GM19240 (cell line): Measurements from ENCODE around the gene TRPM4.
A peak's percentile ranks its signal among the peaks of the same experiment; 100 is the strongest.
"Not testable (repeated sequence)": the region's sequence is repeated elsewhere in the genome, so short reads cannot be mapped to it uniquely, and the experiment has no call there.

Experiments used
- DNase-seq: peaks from one replicate; pipeline ENCODE4 v3.0.0; 2011; ENCODE audit warnings: low spot score; ENCODE audit not compliant: insufficient read length

The TRPM4 gene

DNA sequence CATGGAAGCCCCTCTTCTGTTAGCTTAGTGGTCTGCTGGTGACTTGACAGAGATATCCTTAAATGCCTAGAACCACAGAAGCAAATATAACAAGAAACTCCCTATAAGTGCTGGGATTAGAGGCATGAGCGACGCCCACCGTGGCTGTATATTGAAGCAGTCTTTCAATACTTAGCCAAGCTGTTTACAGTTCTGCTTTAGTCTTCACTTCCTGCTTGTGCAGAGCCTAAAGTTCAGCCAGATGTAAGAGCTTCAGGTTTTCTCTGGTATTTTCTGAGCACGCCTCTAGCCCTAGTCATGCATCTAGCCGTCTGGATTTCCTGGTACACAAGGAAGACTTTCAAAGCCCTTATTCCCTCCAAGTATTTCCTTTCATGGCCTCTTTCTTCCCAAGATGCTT lies 28.5 kb downstream of the TRPM4 start:
- DNase-seq = no peak

DNA sequence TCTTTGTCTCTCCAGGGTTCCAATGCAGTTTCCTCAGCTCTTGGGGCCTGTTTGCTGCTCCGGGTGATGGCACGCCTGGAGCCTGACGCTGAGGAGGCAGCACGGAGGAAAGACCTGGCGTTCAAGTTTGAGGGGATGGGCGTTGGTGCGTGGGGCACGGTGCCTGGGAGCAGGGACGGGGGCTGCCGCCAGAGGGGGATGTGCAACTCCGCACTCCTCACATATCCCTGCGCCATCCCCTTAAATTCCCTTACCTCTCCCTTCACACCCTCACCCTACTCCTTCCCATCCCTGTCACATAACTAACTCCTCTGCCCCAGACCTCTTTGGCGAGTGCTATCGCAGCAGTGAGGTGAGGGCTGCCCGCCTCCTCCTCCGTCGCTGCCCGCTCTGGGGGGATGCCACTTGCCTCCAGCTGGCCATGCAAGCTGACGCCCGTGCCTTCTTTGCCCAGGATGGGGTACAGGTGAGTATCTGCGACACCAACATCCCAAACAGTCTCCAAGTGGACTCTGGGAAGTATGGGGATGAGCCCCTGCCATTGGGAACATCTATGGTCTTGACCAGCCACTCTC lies 31.1 kb downstream of the TRPM4 start:
- no peak for DNase-seq

DNA sequence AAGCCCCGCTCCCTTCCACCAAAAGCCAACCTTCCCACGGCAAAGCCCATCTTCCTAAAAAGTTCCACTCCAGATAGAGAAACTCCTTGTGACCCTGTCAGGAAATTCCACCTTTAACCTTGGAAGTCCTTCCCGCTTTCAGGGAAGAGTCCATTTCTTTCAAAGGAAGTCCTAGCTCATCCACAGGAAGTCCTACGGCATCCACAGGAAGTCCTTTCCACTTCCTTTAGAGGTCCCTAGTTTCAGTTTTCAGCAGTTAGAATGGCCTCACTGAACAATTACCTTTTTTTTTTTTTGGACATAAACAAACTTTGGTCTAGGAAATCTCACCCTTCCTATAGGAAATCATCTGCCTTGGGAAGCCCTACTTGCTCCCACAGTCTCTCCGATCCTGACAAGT lies 31.7 kb downstream of the TRPM4 start:
- no peak for DNase-seq

DNA sequence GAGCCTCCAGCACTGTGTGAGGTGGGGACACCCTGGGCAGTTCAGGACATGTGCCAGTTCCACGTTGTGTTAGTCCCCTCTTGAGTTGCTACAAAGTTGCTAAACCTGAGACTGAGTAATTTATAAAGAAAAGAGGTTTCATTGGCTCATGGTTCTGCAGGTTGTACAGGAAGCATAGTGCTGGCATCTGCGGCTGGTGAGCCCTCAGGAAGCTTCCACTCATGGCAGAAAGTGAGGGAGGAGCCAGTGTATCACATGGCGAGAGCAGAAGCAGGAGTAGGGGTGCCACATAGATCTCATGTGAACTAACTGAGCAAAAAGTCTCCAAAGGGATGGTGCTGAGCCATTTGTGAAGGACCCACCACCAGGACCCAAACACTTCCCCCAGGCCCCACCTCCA lies 33.2 kb downstream of the TRPM4 start:
- DNase-seq = no peak

DNA sequence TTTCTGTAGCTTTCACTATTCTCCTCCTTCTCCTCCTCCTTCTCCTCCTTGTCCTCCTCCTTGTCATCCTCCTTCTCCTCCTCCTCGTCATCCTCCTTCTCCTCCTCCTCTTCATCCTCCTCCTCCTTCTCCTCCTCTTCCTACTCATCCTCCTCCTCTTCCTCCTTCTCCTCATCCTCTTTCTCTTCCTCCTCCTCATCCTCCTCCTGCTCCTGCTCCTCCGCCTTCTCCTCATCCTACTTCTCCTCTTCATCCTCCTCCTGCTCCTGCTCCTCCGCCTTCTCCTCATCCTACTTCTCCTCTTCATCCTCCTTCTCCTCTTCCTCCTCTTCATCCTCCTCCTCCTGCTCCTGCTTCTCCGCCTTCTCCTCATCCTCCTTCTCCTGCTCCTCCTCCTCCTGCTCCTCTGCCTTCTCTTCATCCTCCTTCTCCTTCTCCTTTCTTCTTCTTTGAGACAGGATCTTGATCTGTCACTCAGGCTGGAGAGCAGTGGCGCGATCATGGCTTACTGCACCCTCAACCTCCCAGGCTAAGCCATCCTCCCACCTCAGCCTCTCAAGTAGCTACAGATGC lies 36.3 kb downstream of the TRPM4 start:
- DNase-seq = no peak

DNA sequence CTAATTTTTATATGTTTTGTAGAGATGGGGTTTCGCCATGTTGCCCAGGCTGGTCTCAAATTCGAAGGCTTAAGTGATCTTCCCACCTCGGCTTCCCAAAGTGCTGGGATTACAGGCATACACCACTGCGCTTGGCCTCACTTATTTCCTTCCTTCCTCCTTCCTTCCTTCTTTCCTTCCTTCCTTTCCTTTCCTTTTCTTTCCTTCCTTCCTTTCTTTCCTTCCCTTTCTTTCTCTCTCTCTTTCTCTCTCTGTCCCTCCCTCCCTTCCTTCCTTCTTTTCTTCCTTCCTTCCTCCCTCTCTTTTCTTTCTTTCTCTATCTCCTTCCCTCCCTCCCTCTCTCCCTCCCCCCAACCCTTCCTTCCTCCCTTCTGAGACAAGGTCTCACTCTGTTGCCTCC lies 36.8 kb downstream of the TRPM4 start:
- no peak for DNase-seq

DNA sequence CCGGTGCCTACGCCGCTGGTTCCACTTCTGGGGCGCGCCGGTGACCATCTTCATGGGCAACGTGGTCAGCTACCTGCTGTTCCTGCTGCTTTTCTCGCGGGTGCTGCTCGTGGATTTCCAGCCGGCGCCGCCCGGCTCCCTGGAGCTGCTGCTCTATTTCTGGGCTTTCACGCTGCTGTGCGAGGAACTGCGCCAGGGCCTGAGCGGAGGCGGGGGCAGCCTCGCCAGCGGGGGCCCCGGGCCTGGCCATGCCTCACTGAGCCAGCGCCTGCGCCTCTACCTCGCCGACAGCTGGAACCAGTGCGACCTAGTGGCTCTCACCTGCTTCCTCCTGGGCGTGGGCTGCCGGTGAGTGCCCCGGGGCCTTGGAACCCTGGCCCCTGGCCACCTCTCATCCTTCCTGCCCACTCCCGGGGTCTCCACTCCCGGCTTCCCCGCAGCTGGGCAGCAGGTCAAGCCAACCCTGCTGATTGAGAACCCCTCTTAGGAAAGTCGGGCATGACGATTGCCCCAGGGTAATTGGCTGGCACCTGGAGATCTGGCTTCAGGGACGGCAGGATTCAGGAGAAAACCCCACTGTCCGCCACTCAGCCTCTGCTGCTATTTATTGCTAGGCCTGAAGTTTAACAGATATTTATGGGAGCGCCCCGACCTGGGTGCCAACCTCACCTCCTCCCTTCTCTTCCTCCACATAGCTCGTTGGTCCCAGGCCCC lies 39.1 kb downstream of the TRPM4 start:
- no peak for DNase-seq

DNA sequence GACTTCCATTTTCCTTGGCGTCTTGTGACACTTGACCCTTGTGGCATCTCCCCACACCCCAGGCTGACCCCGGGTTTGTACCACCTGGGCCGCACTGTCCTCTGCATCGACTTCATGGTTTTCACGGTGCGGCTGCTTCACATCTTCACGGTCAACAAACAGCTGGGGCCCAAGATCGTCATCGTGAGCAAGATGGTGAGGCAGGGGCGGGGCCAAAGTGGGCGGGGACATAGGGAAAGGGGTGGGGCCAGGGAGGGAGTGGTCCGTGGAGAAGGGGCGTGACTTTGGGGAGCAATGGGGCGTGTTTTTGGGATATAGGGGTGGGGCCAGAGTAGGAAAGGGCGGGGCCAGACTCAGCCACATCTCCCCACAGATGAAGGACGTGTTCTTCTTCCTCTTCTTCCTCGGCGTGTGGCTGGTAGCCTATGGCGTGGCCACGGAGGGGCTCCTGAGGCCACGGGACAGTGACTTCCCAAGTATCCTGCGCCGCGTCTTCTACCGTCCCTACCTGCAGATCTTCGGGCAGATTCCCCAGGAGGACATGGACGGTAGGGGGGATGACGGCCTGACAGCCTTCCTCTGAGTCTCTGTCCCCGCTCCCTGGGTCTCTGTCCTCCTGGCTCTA lies 42.8 kb downstream of the TRPM4 start:
- no peak for DNase-seq

DNA sequence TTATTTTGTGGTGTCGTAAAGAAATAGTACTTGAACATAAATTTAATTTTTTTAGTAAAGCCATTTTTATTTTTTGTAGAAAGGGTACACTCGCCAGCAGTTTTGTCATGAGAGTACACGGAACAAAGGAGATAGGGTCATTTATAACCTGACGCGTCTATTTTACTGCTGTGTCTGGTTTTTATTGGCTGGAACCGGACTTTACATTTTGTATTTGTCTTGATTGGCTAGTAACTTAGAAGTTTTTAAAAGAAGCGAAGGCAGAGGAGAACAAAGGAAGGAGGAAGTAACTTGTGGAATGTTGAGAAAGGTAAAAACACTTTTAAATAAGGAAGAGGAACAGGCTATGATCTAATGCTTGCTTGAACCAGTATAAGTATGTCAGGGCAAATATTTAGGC lies 43.5 kb downstream of the TRPM4 start:
- no peak for DNase-seq

DNA sequence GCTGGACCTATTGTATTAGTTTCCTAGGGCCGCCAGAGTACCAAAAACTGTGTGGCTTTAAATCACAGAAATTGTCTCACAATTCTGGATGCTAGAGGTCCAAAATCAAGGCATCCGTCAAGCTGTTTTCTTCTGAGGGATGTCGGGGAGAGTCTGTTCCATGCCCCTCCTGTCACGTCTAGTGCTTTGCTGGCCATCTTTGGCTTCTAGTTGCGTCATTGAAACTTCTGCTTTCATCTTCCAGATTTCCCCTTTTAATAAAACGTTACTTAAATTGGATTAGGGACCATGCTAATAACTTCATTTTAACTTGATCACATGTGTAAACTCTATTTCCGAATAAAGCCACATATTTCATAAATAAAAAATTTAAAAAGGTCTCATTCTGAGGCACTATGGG lies 47.5 kb downstream of the TRPM4 start:
- no peak for DNase-seq

DNA sequence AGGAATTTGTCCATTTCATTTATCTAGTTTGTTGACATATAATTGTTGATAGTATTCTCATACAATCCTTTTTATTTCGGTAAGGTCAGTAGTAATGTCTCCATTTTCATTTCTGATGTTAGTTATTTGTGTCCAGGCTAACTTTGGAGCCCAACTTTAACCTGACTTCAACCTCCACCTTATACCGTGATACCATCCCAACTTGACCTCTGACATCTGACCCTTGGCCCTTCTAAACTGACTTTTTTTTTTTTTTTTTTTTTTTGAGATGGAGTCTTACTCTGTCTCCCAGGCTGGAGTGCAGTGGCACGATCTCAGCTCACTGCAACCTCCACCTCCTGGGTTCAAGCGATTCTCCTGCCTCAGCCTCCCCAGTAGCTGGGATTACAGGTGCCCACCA lies 51.9 kb downstream of the TRPM4 start:
- DNase-seq = not testable (repeated sequence)

DNA sequence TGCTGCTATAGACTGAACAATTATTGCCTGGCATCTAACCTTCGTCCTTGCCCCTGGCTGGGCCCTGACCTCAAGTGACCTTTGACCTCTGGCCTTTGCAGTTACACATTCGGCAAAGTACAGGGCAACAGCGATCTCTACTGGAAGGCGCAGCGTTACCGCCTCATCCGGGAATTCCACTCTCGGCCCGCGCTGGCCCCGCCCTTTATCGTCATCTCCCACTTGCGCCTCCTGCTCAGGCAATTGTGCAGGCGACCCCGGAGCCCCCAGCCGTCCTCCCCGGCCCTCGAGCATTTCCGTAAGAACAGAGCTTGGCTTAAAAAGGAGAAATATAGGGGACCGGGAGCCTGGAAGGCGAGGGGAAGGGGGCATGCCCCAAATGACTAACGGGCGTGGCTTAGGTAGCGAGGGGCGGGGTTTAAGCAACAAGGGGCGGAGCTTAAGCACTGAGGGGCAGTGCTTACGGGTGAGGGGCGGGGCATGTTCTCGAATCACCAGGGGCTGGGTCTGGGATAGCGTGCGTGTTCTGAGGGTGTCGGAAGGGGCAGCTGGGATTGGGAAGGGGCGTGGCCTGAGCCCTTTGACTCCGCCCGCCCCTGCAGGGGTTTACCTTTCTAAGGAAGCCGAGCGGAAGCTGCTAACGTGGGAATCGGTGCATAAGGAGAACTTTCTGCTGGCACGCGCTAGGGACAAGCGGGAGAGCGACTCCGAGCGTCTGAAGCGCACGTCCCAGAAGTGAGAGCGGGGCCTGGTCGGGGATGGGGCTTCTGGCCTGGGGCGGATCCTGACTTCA lies 52.7 kb downstream of the TRPM4 start:
- DNase-seq = no peak

DNA sequence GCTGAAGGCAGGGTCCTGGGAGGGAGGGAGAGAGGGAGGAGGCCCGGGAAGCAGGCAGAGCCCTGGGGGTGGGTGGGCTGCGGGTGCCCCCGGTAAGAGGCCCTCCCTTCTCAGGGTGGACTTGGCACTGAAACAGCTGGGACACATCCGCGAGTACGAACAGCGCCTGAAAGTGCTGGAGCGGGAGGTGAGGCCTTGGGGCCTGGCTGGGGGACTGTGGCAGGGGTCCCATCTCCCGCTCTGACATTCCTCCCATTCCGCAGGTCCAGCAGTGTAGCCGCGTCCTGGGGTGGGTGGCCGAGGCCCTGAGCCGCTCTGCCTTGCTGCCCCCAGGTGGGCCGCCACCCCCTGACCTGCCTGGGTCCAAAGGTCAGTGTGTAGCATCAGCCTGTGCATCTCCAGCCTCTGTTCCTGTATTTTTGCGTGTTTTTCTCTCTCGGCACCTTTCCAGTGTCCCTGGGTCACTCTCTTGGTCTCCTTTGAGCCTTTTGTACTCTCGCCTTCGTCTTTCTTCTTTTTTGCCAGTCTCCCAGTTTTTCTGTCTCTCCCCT lies 53.4 kb downstream of the TRPM4 start:
- DNase-seq = no peak

DNA sequence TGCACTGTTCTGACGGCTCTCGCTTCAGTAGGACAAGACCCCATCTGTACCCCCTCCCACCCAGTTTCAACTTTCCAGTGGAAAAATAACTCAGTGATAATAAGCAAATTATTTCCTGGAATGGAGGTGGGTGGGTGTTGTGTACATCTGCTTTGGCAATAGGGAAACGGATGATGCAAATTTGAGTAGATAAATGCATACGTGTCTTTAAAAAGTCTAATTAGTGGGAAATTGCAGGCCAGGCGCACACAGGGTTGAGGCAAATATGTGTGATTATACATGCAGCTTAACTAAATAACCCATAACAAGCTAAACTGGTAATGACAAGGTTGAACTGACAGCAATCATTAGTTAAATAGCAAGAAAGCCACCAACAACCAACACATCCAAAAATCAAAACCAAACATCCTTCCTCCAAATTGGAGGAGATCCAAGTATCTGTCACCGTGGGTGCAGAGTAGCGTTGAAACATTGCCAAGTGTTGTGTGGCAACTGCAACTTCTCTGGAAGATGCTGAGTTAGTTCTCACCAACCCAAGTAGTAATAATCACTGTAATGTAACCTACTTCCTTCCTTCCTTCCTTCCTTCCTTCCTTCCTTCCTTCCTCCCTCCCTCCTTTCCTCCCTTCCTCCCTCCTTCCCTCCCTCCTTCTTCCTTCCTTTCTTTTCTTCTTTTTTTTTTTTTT lies 54.6 kb downstream of the TRPM4 start:
- DNase-seq = no peak

DNA sequence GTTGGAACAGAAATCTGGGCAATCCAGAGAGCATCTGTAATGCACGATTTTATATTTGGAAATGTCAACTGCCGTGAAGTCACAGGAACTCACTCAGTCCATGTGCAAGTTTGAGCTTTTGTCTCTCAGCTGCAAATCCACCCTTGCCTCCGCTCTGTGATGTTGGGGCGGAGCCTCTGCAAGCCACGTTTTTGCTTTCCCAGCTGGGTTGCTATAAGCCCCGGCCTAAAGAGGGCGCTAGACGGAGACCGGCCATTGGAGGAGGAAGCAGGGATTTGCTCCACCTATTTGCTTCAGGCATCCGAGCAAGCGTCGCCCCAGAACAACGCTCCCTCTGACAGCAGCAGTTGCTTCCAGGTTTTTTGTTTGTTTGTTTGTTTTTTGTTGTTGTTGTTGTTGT lies 56.2 kb downstream of the TRPM4 start:
- DNase-seq = no peak

DNA sequence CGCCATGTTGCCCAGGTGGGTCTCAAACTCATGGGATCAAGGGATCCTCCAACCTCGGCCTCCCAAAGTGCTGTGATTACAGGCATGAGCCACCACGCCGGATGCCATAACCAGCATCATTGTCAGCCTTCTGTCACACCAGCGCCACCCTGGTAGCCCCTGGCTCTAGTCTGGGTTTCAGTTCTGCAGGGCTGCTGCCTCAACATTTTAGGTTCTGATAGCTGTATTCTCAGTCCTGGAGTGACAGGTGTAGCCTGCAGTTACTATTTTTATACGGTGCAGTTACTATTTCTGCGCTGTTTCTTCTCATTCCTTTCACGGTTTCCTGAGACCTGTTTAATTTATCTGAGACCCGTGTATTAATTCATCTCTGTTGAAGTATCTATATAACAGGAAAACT lies 57.1 kb downstream of the TRPM4 start:
- DNase-seq = peak; percentile 41

DNA sequence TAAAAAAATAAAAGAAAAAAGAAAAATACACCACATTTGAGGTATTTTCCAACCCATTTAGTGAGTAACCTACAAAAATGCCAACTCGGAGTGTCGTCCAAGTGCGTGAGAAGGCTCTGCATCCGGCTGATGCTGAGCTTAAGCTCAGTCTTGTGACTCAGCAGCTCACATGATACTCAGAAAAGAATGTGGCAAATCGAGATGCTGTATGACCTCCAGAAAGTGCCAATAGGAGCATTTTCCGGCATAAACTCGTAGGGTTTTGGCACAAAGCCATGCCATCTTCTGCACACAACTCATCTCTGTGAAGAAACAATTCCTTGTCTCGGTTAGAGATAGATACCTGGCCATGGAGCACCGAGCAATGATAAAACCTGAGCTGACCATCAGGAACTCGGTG lies 58.5 kb downstream of the TRPM4 start:
- DNase-seq = no peak

DNA sequence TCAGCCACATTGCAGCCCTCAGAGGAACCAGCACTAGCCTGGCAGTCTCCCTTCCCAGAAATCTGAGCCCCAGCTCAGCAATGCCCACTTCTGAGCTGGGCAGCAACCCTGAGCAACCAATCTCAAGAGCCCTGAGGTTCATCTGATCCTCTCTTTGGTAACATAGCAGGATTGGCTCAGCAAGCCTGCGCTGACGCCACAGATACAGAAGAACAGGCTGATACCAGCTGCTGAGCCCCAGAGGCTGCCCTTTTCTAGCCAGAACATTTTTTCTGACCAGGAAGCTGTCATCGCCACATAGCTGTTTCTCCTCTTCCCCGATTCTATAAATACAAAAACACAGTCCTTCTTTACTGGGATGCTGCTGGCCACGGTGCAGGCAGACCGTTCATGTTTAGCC lies 59.8 kb downstream of the TRPM4 start:
- no peak for DNase-seq

DNA sequence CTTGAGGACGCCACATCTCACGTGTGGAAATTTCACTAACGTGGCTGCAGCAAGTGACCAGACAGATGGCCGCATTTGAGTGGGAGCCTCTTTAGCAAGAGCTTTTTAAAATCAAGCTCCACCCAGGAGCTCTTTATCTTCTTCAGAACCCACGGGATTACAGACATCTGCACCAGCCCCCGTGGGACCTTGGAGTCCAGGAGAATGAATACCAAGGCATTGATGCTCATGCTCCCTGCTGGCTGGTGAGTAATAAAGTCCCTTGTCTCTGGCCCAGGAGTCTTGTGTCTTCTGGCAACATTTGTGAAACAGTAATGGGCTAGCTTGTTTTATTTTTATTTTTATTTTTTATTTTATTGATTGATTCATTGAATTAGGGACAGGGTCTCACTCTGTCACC lies 64.4 kb downstream of the TRPM4 start:
- DNase-seq = no peak

DNA sequence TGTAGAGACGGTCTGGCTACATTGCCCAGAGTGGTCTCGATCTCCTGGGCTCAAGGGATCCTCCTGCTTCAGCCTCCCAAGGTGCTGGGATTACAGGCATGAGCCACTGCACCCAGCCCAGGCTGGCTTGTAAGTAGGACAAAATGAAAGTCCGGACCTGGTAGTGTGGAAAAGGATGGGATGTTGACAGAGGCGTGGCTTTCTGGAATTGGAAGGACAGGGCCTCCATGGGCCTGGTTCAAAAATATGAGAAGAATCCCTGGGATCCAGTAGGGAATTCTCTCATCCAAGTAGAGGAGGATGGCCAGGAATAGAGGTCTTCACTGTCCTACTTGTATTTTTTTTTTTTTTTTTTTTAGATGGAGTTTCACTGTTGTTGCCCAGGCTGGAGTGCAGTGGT lies 64.9 kb downstream of the TRPM4 start:
- DNase-seq = no peak

DNA sequence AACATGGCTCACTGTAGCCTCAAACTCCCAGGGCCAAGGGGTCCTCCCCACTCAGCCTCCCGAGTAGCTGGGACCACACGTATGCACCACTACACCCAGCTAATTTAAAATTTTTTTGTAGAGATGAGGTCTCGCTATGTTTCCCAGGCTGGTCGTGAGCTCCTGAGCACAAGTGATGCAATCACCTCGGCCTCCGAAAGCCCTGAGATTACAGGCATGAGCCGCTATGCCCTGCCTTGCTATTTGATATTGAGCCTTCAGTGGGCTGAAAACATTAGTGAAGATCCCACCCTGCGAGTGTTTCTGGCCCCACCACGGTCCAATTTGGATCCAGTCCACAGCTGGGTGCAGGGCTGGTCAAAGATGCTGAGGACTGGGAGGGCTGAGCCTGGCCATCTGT lies 65.9 kb downstream of the TRPM4 start:
- no peak for DNase-seq
